GM21737 (cell line): ENCODE results near the gene EEF2K.

Experiments used
- ATAC-seq: cut with Tn5 transposase; IDR thresholded peaks from one replicate; pipeline ENCODE4 v1.9.1; 2021; ENCODE audit warnings: mild to moderate bottlenecking, moderate library complexity; ENCODE audit not compliant: unreplicated experiment

The EEF2K gene

DNA sequence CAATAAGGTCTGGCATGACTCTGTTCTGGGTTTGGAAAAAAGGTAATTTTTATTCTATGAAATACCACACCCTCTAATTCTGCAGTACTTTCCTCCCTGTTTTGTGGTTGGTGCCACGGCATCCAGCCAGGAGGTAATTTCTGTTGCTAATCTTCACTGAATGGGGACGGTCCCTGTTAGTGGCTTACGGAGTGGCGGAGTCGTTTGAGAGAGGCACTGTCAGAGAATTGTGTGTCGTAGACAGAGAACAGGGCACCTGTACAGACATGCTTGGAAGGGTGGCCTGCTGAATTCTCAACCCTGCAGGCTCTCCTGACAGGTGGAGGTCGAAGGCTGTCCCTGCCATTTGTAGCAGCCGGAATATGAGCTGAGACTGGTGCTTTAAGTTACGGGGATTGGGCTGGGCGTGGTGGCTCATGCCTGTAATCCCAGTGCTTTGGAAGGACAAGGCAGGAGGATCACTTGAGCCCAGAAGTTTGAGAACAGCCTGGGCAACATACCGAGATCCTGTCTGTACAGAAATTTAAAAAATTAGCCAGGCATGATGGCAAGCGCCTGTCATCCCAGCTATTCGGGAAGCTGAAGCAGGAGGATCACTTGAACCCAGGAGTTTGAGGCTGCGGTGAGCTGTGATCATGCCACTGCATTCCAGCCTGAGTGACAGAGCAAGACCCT, 33.2 kb downstream of the EEF2K start:
- no peak for ATAC-seq

DNA sequence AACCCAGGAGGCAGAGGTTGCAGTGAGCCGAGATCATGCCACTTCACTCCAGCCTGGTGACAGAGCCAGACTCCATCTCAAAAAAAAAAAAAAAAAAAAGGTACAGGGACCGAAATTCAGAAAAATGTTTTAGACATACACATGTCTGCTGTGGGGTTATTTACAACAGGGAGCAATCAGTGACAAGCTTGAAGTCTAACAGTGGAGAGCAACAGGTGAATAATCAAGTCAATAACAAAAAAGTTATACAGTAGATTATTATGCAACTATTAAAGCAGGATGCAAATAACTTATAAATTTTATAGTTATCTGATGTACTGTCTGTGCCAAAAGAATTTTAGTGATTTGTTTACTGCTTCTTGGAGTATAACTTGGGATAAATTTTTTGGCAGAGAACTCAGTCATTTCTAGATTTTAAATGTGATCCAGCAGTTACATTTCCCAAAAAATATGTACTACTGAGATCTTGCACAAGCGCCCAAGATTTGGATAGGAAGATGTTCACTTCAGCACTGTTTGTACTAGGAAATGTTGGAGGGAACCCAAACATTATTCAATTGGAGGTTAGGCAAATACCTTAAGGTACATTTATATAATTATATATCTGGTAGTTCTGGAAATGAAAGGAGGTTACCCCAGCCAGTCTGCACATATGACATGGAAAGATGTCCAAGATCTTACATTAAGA, 34.1 kb downstream of the EEF2K start:
- ATAC-seq = no peak

DNA sequence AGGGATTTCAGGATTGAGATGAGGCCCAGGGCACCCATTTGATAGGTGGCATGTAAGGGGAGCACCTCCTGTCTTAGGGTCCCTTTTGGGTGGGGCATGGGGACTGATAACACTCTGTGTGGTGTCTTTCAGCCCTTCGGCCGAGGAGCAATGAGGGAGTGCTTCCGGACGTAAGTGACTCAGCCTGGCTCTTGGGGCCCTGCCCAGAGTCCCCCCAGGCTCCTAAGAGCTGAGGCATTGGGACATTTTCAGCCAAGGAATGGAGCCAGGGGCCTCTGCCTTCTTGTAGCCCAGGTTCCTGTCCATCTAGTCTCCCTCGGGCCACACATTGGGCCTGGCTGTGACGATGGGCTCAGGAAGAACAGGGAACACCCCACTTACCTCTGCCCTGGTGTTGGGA, 44.4 kb downstream of the EEF2K start:
- no peak for ATAC-seq

DNA sequence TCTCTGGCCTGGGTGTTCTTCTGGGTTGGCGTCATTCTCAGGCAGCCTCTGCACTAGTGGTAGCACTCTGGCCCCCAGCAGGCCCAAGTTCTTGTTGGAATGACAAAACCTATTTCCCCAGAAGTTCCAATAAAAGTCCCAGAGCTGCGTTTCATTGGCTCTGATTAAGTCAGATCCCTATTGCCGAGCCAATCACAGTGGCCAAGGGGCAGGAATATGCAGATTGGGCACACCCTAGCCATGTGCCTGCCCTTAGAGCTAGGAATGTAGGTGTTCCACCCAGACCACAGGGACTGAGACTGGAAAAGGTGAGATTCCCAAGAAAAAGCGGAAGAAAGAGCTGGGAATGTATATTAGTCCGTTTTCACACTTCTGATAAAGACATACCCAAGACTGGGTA, 46.2 kb downstream of the EEF2K start:
- no peak for ATAC-seq

DNA sequence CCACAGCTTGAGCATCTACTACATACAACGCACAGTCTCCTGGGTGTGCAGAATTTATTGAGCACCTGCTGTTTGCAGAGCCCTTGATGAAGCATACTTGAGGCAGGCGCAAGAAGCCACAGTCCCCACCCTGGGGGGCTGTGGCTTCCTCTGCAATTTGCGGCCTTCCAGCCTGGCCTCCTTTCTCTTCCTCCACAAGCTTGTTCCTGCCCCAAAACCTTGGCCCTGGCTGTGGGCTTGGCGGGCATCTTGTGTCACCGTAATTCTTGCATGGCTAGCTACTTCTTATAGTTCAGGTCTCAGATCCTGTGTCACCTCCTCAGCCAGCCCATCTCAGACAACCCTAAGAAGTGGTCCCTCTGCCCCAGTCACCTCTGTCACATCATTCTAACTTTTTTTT, 47.2 kb downstream of the EEF2K start:
- no peak for ATAC-seq

DNA sequence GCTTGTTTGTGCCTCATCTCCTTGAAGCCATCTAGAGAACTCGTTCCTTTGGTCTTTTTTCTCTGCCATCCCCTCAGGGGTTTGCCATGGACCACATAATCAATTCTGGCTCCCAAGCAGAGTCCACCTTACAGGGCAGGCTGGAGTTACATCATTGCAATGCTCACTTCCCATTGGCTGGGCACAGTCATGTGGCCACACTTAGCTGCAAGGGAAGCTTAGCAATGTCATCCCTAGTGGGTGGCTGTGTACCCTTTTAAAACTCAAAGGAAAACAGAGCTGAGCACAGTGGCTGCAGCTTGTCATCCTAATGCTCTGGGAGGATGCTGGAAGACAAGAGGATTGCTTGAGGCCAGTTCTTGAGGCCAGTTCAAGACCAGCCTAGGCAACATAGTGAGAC, 49.3 kb downstream of the EEF2K start:
- ATAC-seq = no peak

DNA sequence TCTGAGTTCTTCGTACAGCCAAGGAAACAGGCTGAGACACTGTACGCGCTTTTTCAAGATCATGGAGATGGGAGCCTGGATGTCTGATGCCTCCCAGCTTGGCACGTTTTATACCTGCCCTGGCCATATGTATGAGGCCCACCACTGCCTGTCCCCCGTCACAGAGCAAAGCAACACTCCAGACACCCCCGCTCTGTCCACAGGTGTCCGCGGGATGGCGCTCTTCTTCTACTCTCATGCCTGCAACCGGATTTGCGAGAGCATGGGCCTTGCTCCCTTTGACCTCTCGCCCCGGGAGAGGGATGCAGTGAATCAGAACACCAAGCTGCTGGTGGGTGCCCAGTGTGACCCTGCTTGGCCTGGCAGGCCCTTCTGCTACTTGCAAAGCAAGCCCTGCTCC, 51.4 kb downstream of the EEF2K start:
- ATAC-seq = no peak

DNA sequence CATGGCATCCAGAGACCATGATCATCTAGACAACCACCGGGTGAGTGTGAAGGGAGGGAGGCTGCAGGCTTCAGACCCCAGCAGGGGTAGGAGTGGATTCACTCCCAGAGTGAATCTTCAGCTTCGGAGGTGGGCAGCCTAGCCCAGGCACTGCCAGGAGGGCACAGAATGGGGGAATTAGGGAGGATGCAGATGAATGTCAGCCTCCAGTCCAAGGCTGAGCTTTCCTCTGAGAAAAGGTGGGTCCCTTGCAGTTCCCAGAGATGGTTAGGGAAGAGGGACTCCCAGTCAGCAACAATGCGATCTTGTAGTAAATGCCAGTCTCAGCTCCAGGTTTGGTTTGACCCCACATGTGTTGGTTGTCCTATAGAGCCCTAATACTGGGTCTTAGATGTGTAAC, 54.4 kb downstream of the EEF2K start:
- no peak for ATAC-seq

DNA sequence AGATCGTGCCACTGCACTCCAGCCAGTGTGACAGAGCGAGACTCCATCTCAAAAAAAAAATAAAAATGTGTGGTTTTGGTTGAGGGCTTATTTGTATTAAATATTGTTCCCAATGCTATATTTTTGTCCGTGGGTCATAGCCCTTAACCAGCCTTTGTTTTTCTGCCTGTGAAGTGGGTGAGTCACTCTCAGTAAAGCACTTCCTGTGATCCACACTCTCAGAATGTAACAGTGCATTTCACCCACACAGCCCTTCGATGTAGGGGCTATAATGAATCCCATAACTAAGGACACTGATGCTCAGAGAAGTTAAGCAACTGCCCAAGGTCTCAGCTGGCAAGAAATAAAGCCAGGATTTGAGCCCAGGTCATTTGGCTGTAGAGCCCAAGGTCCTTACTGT, 56.4 kb downstream of the EEF2K start:
- no peak for ATAC-seq

DNA sequence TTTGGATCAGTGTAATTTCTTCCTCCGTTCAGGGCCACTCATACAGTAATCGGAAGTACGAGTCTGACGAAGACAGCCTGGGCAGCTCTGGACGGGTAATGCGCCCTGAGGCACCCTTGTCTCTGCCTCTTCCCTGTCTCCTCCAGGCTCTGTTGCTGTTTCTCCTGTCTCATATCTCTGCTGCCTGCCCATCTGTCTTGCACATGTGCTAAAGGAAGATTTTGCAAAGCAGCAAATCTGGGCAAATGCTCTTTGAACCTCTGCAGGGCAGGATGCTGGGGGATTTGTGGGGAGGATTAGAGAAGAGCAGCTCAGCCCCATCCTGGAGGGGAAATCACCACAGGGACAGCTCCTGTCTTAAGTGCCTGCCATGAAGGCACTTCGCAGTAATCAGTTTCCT, 58.7 kb downstream of the EEF2K start:
- ATAC-seq = no peak

DNA sequence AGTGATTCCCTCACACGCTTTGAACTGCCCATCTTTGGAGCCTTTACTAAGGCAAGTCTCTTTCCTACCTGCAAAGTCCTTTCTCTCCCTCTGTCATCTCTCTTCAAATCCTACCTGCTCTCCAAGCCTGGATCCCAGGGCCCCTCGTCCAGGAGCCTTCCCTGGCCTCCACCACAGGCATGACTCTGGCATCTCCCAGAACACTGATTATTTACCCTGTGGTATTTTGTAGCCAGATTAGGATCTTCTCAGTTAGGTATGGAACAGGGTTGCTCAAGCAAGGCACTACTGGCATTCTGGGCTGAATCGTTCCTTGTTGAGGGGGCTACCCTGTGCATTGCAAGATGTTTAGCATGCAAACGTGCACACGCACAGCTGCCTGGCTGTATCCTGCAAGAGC, 59.3 kb downstream of the EEF2K start:
- no peak for ATAC-seq

DNA sequence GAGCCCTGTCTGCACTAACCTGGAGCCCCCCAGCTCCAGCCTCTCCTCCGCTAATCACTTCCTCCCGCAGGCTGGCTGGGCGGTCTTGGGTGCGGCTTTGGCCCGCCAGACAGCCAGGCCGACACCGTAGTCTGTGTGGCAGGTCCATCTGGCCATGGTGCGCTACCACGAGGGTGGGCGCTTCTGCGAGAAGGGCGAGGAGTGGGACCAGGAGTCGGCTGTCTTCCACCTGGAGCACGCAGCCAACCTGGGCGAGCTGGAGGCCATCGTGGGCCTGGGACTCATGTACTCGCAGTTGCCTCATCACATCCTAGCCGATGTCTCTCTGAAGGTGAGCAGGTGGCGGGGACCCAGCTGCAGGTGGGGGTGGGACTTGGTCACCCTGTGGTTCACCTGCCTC, 60.5 kb downstream of the EEF2K start:
- no peak for ATAC-seq

DNA sequence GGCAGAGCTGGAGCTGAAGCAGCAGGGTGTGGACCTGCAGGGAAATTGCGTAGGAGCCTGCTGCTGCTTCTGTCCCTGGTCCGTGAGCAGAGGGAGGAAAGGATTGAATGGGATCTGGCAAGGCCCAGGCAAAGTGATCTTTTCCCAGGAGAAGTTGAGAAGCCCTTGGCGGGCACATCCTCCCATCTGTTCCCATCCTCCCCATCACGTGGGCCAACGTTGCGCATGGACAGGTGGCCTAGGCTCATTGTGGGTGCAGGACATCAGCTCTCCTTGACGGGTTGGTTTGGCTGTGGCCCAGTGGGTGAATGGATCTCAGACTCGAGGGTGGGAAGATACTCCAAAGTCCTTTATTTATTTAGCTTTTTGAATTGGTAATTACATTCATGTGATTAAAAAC, 61.7 kb downstream of the EEF2K start:
- ATAC-seq = no peak

DNA sequence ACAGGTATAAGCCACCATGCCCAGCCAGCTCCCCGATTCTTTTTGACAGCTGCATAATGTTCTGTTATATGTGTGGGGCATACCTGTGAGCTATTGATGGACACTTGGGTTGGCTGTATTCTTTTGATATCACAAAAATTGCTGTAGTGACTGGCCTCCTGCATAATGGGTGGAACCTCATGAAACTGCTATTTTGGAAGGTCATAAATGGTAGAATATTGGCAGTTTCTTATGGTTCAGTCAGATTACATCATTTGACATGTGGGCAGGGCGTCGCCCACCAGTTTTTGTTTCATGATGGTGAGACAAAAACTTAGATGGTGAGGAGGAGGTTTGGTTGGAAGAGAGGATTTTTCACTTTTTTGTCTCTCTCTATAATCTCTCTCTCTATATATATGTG, 64.4 kb downstream of the EEF2K start:
- no peak for ATAC-seq

DNA sequence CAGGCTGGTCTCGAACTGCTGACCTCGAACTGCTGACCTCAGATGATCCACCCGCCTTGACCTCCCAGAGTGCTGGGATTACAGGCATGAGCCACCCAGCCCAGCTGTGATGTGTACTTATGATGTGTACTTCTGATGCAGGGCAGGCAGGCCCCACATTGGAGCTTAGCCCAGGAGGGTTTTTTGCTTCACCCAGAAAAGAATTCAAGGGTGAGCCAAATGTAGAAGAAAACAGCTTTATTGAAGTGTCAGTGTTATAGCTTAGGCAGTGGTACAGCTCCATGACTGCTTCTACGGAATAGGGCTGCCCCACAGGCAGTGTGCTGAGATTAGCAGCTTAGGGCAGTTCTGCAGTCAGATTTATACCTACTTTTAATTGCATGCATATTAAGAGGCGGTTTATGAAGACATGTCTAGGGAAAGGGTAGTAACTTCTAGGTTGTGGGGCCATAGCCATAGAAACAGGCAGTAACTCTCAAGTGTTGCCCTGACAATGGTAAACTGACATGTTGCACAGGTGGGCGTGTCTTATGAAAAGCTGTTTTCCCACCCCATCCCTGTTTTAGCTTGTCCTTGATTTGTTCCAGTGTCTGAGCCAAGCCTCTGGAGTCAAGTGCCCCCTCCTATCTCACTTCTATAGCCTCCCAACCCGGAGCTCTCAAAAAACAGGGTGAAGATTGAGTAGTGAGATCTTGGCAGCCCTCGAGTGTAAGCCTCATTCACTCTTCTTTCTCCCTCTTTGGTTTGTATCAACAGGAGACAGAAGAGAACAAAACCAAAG, 67.0 kb downstream of the EEF2K start:
- ATAC-seq = no peak

DNA sequence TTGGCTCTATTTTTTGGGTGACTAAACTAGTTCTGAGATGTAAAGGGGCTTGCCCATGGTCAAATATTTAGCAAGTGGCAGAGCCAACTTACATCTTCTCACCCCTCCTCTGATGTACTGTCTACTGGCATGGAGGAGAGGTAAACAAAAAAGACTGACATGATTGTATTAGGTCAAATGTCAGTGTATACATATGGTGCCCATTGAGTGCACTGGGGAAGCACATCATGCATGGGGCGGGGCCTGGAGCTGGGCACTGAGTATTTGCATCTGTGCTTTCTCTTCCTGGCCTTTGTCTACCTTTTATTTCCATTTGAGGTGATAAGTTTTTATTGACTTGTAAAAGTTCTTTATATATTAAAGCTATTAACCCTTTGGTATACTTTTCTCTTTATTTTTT, 68.8 kb downstream of the EEF2K start:
- ATAC-seq = no peak

DNA sequence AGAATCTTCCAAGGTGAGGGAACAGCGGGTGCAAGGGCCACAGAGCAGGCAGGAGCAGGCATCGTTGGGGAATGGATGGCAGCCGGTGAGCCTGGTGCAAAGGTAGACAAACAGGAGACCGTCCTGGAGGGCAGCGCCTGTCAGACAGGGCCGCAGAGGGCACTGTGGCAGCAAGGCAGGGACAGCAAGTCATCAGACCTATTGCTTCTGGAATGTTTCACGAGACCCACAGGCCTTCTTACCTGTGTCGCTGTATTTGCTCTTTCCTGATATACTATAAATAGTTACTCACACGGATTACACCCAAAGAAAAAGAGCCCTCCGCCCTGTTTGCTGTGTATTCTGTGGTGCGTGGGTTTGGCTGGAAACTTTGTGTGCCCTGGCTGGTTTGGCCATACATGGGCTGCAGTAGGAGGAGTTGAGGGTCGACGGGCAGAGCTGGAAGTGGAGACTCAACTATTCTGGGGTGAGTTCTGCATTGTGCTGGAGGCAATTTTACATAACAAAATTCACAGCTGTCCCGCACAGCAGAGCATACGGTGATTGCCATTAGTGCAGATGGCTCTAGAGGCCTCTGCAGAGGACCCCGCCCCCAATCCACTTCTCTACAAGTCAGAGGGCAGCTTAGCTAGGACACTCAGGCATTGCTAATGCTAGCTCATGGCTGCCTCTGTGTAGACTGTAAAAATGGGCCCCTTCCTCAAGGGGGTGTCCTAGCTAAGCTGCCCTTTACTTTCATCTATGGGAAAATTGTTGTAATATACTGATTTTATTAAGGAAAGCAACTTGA, 72.6 kb downstream of the EEF2K start:
- no peak for ATAC-seq

DNA sequence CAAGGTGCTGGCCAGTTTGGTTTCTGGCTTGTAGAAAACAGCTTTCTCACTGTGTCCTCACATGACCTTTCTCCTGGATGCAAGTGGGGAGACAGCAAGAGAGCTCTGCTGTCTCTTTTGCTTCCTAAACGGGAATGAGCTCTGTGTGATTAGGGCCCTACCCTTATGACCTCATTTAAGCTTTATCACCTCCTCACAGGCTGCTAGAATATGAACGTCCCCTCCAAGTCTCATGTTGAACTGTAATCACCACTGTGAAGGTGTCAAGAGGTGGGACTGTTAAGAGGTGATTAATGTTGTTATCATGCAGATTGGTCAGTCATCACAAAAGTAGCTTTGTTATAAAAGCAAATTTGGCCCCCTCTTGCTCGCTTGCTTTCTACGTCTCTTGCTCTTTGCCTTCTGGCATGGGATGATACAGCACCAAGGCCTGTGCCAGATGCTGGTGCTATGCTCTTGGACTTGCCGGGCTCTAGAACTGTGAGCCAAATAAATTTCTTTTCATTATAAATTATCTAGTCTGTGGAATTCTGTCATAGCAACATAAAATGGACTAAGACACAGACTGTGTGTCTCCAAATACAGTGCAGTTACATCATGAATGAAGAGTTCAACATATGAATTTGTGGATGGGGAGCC, 76.3 kb downstream of the EEF2K start:
- ATAC-seq = no peak

DNA sequence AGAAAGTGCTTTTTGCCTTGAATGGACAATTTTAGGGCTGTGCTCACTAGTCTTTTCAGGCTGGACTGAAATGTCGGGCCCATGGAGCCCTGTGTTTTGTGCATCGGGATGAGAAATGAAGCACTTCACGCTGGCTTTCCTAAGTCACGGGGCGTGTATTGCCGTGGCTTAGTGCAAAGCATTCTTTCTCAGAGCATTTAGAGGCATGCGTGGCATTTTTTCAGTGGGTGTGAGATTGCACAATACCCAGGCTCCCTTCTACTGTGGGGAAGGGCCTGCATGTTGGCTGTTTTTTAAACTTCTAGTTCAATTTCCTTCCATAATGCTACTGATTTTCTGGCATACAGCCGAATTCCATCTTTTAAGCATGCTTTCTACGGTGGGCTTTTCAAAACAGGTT, 78.6 kb downstream of the EEF2K start:
- no peak for ATAC-seq

DNA sequence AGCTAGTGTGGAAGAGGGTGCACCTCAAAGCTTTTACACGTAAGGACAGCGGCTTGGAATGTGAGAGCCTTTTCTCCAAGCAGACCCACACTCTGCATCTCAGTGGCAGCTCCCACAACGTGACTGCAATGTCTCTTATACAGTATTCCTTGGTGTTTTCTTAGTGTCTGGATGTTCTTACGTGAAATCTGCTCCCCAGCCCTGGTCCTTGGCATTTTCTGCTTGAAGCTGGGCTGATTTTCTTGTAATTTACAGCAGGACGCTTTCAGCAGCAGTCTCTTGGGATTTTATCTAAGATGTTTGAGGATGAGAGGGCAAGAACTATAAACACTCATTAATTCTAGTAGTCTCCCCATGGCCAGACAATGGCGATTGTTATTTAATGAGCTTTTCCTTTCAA, 79.0 kb downstream of the EEF2K start:
- ATAC-seq = no peak

DNA sequence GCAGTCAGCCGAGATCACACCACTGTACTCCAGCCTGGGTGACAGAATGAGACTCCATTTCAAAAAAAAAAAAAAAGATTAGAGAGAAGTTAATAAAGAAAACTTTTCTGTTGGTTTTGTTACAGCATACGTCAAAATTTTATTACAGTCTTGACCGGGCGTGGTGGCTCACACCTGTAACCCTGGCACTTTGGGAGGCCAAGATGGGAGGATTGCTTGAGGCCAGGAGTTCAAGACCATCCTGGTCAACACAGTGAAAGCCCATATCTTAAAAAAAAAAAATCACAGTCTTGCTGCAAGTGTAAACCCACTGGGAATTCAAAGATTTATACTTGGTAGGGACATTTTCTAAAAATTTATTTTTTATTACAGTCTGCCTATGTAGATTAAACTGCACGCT, 84.9 kb downstream of the EEF2K start:
- no peak for ATAC-seq
